HG03439 (cell line): ENCODE data around the gene PITPNM3.

Source experiments
- ATAC-seq: cut with Tn5 transposase; IDR thresholded peaks from one replicate; pipeline ENCODE4 v1.9.1; 2021; ENCODE audit warnings: mild to moderate bottlenecking, moderate library complexity; ENCODE audit not compliant: unreplicated experiment

PITPNM3 gene

DNA sequence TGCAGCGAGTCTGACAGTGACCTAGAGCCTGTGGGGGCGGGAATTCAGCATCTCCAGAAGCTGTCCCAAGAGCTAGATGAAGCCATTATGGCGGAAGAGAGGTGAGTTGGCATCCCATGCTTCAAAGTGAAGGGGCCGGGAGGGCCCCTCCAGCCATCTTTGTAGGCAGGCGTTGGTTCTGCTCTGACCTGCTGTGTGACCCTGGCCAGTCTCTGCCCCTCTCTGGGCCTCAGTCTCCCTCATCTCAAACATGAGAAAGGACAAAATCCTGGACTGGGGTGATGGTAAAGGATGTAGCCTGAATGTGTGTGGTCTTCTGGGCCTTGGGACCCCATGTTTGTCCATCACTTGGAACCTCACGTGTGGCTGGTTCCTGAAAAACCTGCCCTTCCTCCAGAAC is 107.0 kb downstream of the PITPNM3 start:
- no peak for ATAC-seq

DNA sequence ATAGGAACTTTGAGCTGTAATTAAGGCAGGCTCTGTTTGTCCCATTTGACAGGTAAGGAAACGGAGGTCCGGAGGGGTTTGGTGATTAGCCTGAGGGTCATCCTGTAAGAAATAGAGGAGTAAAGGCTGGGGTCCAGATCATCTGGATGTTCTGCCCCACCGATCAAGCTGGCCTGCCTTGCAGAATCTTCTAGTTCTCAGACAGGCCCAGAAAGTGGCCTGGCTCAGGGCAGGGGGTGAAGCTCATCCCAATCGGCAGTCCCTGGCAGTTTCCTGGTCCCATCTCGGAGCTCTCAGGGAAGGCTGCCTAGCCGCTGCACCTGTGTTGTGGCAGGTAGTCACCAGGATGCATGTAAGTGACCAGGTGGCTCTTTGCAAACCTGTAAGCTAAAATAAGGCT is 107.9 kb downstream of the PITPNM3 start:
- no peak for ATAC-seq

DNA sequence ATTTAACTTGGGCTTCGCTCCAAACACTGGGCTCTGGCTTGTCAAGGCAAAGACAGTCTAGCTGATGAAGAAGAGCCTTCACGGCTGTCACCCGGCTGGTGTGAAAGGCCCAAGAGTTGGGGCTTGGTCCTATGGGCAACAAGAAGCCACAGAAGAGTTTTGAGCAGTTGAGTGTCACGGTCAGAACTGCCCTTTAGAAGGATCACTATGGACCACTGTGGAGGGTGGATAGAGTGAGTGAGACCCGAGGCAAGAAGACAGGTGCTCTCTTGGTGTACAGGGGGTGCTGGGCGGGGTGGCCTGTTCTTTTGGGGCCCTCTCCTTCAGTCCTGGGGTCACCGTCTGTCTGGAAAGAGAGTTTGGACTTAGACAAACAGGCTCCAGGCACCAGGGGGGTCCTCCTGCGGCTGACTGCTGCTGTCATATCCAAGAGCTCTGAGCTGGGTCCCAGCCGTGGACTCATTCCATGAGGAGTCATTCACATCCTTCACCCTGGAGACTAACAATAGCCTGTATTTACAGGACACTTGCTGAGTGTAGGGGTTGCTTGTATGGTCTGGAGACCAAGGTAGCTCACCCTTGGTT is 109.7 kb downstream of the PITPNM3 start:
- no peak for ATAC-seq

DNA sequence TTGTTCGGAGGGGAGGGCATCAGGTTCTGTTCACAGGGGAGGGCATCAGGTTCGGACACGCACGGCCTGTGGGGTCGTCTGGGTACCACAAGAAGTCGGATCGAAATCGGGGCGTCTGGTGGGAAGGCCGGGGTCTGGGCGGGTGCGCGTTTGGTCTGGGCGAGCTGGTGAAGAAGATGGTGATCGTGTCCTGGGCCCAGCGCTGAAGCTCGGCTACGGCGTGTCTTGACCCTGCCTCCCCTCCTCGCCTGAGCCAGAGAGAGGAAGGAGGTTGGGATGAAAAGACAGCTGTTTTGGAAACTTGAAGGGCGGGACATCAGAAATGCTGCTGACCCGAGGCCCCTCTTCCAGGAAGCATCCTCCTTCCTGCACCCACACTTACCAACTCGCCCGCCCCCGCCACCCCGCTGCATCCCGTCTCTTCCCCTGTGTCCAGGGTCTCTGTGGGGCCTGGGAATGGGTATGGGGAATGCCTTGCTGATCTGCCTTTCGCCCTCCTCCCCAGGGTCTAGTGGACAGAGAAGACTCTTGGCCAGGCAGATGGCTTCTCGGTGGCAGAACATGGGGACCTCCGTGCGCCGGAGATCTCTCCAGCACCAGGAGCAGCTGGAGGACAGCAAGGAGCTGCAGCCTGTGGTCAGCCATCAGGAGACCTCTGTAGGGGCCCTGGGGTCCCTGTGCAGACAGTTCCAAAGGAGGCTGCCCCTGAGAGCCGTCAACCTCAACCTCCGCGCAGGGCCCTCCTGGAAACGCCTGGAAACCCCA is 111.6 kb downstream of the PITPNM3 start:
- ATAC-seq: no peak

DNA sequence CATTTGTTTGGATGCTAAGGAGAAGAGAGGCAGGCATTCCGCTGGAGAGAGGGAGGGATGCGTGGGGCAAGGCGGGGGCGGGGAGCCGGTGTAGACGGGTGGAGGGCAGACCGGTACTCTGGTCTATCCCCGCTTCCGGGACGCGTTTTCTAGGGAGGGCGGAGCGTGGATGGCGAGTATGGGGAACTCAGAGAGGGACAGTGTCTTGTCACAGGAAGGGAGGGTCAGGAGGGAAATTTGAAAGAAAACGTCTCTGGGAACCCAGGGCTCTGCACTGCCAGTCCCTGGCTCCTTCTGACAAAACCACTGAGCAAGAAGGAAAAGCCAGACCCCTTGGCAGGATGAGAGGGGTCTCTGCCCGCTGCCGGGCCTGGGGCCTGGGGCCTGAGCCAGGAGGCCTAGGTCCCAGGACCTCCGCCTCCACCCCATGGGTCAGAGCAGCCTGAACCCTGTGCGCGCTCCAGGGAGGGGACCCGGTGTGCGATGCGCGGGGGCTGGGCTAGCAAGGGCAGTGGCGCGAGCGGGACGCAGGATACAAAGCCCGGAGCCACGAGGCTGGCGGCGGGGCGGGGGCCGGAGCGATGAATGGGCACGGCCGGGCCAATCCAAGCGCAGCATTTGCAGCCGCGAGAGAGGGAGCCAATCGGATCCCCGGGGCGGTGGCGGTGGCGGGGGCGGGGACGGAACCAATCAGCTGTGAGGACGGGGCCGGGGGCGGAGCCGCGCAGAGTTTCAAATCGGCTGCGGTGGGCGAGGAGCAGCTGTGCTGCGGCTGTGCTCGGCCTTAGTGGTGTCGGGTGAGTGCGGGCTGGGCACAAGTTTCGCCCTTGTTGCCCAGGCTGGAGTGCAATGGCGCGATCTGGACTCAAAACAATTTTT is 112.4 kb downstream of the PITPNM3 start, which contains the start of gene PIMREG:
Gene PIMREG (plus strand): TSS at position 764 of the 879 bp plus-strand sequence. CDS start 656 bp downstream, outside the sequence.
- ATAC-seq: peak; percentile 86

DNA sequence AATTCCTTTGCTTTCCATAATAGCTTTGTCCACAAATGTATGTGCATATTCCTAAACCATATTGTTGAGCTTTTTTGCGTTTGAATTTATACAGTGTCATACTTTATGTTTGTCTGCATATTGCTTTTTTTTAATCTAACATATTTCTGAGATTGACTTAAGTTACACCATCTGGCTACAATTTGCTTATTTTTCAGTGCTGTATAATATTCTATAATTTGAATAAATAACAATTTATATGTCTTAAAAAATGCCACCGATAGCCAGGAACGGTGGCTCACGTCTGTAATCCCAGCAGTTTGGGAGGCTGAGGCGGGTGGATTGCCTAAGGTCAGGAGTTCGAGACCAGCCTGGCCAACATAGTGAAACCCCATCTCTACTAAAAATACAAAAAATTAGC is 113.6 kb downstream of the PITPNM3 start:
- ATAC-seq: no peak

DNA sequence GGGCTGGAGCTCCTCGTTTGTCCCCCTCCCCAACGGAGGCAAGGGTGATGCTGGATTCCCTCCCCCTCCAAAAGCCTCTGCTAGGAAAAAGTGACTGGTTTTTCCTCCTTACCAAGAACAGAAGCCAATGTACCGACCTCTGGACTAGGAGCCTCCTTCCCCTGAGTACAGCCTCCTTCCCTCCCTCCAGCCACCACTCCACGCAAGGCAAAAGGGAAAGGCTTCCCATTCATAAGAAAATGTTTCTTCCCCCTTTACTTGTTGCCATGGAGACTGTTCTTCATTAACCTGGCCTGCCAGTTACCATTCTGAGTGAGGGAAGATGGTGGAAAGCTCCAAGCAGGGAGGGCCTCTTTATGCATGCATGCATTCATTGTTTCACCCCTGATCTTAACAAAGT is 116.4 kb downstream of the PITPNM3 start:
- ATAC-seq: no peak

DNA sequence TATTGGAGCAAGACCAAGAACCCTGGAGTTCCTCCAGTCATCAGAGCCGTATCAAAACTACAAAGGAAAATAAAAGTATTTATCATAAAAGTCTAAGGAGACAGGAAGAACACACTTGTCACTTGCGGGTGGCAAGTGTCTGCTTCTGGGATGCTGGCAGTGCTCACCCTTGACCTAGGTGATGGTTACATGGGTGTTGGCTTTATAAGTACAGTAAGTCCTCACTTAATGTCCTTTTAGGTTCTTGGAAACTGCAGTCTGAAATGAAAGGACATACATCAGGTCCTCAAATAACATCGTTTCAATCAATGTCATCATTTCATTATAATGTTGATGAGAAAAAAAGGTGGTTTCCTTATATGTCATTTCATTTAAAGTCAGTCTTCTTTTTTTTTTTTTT is 118.4 kb downstream of the PITPNM3 start:
- ATAC-seq: no peak

DNA sequence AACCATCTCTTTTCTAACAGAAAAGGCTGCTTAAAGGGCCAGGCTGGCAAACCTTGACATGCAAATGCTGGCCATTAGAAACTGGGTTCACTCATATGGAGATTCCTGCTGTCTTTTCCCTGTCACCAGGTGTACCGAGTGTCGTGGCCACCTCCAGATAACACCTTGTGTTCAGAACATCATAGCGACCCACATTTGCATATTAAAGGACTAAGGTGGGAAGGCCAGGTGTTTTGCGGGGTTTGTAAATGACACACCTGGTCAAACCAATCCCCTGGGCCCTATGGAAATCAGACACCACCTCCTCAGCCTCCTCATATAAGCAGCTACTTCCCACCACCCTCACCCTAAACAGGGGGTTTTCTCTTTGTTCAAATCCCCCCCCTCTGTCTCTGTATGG is 118.9 kb downstream of the PITPNM3 start:
- ATAC-seq: no peak

DNA sequence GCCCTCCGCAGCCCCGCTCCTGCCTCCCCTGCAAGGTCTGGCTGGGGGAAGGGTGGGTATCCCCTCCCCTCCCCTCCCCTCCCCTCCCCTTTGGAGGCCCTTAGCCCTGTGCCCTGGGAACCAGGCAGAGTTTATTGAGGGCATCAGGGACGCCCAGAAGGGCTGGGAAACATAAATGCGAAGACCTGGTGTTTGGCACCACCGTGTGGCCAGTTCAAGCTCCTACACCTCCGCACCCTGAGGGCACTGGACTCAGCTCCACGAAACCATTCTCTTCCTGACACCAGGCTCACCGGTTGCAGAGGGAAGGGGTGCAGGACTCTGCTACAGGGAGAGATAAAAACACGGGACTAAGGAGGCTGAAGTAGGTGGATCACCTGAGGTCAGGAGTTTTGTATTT is 120.4 kb downstream of the PITPNM3 start:
- no peak for ATAC-seq

DNA sequence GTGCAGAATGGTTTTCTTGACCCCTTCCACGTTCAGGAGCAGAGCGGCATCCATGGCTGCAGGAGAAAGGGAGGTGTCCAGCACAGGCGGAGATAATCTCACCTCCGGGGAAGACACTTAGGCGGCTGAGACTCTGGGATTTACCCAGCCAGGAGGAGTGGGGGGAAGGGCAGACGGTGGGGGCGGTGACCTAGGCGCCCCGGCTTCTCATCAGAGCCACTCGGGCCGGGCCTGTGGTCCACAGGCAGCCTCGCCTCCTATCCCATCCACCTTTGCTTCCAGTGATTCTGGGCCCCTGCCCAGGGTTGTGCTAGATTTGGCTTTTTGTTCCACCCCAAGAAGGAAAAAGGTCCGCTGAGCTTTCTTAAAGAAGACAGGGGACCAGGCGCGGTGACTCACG is 121.3 kb downstream of the PITPNM3 start, which contains the start of gene AIPL1:
Gene AIPL1 (minus strand): TSS at position 71 of the 400 bp plus-strand sequence. CDS start 17 bp downstream, at position 54.
- no peak for ATAC-seq

DNA sequence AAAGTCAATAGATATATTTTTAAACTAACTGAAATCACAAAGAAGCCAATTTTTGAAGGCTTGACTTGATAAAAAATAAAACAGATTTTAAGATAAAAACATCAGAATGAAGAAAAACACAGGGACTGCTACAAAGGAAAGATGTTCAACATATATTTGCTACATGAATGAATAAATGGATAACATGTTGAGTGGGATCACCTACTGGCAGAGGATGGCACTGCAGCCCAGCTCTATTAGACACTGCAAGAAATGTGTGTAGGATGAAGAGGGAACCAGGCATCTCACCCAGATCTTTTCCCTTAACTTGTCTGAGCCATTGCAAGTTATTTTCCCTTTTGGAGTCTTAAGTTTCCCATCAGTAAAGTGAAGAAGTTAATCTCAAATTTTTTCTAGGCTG is 125.6 kb downstream of the PITPNM3 start:
- ATAC-seq: no peak

DNA sequence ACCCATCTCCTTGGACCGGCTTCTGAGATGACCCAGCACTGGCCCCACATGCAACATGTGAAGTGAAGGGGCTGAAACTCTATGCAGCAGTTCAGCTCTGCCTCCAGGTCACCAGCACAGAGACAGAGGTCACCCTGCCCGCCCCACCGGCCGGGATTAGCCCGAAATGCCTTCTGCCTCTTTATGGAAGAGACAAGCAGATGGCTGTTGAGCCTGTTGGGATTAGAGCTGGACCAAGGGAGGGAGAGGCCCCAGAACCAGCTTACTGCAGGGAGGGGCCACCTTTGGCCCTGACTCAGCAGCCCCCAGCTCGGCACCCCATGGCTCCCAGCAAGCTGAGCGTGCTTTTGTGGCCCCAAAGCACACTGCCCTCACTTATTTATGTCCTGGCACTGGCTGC is 127.1 kb downstream of the PITPNM3 start:
- no peak for ATAC-seq

DNA sequence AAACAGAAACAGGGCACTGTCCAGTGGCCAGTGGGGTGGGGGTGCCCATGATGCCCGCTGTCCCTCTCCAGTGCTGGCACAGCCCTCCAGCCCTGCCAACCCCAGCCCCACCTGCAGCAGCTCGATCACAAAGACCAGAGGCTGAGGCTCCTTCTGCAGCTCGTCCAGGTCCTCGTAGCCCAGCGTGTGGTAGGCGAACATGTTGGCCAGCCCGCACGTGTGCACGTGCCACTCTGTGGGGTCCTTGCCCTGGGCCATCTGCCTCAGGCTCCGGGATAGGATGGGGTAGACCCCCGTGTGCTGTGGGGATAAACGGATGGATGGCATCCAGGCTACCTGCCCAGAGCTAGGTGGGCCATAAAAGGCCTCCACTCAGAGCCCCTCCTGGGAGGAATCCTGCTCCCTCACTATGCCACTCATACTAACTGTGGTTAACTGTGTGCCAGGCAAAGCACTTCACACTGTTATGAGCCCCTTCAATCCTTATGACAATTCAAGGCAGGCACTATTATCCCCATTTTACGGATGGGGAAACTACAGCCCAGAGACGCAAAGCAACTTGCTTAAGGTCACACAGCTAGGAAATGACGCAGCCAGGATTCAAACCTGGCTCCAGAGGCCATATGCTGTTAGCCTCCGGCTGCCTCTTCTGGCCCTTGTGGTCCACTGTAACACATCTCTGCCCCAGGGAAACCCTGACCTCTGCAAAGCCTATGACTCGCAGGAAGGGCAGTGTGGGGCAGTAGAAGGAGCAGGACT is 128.0 kb downstream of the PITPNM3 start:
- ATAC-seq: no peak

DNA sequence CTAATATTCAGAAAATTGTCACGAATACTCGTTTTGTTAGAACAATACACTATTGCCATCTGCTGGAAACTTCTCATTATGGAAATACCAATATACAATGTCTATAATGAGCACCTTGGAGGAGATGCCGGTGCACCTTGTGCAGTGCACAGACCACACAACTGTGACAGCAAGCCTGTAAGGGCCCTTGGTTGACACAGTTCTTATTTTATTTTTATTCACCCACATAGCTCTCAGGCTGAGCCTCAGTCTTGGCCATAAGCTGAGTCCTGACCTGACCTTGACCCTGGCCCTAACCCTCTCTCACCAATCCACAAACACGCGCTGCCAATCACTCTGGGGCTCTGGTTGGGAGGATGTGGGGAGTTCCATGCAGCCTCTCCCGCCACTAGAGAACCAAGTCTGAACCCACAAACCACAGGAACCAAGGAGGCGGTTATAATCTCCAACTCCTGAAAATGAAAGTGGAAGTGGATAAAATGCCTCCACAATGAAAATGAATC is 129.0 kb downstream of the PITPNM3 start:
- ATAC-seq: no peak

DNA sequence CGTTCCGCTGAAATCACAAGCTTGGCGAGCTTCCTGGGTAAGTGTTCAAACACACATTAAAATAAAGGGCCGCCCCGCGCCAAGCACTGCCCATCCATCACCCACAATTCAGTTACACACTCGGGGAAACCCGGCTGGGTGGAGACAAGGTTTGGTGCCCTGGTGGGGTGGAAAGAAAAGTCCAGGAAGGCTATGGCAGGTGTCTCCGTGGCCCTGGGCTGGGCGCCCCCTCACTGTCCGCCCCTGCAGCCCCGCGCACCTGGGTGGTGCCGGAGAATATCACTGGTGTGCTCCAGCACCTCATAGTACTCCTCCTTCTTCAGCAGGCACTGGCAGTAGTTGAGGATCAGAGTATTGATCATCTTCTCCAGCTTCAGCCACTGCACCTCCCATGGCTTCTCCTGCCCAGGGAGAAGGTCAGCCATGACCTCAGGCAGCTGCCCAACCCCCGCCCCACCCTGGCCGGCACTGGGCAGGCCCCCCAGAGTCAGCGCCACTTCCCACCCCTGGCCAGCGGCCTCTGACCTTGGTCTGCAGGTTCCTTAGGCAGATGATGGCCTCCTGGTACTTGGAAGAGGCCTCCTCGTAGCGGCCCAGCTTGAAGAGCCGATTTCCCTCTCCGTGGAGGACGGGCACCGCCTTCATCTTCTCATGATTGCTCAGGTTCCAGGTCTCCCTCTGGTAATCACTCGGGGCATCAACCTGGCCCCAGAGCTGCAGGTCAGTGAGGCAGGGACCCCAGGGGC is 129.8 kb downstream of the PITPNM3 start:
- ATAC-seq: no peak

DNA sequence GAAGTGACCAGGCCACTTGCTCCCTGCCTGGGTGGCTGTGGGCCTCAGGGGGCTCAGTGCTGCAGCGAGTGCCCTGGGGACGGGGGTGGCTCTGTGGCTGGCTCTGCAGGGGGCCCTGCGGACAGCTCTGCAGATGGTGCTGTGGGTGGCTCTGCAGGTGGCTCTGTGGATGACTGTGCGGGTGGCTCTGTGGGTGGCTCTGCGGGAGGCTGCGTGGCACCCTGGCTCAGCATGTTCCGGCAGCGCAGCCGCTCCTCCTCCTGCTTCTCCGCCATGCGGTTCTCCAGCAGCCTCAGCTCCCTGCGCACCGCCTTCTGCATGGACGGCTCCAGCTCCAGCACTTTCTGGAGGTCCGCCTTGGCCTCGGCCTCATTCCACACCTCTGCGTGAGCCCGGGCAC is 130.9 kb downstream of the PITPNM3 start:
- ATAC-seq: no peak

DNA sequence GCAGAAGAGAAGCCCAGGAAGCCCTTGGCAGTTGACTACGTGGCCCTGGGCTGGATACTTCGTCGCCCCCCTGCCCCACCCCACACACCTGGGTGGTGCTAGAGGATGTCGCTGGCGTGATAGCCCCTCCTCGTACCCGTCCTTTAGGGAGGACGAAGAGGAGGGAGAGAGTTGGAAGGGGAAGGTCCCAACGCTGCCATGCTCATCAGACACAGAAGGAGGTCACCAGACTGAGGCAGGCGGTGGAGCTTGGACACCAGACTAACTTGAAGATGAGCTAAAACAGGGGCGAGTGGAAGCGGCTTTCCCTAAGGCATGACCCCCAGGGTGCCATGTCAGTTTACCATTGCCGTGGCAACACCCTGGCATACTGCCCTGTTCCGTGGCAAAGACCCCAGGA is 132.4 kb downstream of the PITPNM3 start:
- no peak for ATAC-seq

DNA sequence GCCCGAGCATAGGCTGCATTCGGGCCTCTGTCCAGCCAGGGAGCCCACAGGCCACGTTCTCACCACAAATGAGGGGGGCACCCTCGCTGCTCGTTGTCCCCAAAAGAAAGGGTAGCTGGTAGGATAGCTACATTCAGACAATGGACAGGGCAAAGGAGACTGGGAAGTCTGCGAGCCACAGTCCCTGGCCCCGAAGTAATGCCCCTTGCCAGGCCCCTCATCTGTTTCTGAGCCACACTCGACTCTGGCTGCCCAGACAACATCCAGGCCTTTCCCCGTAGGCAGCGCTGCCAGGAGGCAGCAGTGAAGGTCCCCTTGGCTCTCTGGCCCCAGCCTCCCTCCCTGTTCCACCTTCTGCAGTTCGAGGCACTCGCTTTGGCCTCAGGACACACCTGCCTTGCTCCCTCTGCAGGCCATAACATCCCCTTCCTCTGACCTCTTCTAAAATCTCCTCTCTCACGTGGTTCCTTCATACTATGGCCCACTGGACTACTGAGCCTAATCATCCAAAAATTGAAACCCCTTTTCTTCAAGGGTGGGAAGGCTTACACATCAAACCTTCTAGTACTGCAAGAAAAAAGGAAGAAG is 133.6 kb downstream of the PITPNM3 start:
- ATAC-seq: no peak
